Measurements from ENCODE around the gene PVR.
"Not testable (repeated sequence)": the region's sequence is repeated elsewhere in the genome, so short reads cannot be mapped to it uniquely, and the experiment has no call there.

Gene PVR

DNA sequence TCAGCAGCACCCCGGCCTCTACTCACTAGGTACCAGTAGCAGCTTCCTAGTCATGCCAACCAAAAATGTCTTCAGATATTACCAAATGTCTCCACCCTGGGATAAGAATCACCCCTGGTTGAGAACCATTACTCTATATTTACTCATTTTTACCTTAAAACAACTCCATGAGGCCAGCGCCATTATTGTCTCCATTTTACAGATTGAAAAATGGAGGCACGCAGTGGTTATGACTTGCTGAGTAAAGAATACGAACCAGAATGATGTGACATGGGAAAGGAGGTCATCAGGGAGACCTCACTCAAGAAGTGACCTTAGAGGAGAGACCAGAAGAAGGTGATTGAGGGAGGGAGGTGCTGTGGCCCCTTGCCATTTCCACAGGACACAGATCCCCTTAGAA lies 29.8 kb downstream of the PVR start:
- DNase-seq (ENCODE audit: low read depth): no peak

GRCh38 chr19:44675521-44675920 lies 31.8 kb downstream of the PVR start:
- DNase-seq (ENCODE audit: low read depth): no peak

DNA sequence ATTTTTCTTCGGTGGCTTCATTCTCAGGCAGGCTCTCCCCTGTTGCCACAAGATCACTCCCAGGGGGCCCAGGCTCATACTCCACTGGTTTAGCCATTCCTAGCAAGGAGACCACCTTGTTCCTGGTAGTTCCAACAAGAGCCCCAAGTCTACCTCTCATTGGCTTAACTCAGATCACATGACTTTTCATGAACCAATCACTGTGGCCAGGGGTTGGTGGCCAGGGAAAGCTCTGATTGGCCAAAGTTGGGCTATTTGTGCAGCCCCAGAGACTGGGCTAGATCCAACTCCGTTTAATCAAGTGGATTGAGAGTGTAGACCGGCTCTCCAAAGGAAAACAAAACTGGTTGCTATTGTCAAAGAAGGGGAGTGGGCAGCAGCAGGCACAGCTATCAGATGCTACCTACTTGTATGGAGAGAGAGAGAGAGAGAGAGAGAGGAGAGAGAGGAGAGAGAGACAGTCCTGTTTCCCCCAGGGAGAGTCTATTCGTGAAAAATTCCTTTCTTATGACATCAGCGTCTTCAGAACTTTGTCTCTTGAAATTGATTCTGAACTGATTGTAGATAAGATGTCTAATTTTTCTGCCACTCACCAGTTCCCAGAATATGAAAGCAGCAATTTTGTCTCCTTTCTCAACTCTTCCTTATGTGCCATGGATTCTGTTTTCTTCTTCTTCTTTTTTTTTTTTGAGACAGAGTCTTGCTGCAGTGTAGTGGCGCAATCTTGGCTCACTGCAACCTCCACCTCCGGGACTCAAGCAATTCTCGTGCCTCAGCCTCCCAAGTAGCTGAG lies 33.5 kb downstream of the PVR start:
- peak; percentile 66 for DNase-seq (ENCODE audit: low read depth)

DNA sequence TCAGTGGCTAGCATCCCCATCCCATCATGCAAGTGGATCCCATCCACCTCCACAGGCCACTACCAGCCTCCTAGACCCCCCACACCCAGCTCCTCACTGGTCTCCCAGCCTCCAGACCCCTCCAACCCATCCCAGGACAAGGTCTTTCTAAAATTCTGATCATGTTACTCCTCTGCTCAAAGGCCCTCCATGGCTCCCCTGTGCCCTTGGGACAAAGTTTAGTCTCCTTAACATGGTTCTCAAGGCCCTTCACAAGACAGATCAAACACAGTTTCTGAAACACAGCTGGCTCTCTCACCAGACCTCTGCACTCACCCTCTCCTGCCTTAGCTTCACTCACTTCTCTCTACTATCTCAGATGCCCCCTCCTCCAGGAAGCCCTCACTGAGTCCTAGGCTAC lies 36.8 kb downstream of the PVR start:
- no peak for DNase-seq (ENCODE audit: low read depth)

GRCh38 chr19:44681992-44682790 lies 38.5 kb downstream of the PVR start:
- no peak for DNase-seq (ENCODE audit: low read depth)

DNA sequence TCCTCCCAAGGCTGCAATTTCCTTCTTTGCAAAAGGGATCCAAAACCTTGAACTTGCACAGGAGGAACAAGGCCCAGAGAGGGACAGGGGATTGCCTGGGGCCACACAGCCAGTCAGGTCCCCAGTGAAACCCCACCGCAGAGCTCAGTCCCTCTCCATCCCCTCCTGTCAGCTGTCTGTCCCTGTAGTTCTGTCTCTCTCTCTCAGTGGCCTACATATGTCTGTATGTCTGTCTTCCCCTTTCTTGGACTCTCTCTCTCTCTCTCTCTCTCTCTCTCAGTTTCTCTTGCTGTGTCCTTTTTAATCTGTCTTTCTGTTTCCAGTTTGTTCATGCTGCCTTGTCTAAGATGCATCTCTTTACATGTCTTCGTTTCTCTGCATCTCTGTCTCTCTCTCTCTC lies 39.1 kb downstream of the PVR start:
- DNase-seq (ENCODE audit: low read depth): no peak

DNA sequence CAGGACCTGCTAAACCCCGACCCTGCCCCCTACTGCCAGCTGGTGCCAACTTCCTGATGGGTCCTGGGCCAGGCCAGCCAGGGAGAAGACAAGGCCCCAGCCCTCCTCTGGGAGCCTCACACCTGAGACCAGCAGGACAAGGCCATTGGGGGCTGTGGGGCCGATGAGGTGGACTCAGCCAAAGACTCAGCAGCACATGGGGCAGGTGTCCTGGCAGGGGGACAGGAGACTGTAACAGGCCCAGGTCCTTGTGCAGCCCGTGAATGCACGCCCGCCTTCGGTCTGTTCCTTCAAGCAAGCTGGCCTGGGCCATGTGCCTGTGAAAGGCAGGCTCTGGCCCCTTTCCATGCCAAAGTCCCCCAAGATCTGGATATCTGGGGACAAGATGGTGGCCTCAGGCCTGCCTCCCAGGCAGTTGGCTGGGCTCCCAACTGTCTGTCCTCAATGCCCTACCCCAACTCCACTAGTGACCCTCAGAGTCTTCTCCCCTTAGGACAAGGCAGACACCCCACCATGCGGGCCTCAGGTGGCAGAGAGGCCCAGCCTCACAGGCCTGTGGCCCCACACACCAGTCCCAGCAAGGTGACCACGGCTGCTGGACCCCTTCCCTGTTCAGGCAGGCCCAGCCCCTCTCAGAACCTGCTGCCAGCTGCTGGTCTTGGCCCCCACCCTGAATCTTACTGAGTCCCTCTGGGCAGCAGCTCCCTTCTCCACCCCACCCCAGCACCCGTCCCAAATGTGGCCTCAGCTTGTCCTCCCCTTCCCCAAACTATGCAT lies 39.9 kb downstream of the PVR start:
- DNase-seq (ENCODE audit: low read depth): no peak

GRCh38 chr19:44684396-44684795 lies 40.7 kb downstream of the PVR start:
- DNase-seq (ENCODE audit: low read depth): not testable (repeated sequence)

GRCh38 chr19:44684892-44685863 lies 41.5 kb downstream of the PVR start:
- peak; percentile 61 for DNase-seq (ENCODE audit: low read depth)

DNA sequence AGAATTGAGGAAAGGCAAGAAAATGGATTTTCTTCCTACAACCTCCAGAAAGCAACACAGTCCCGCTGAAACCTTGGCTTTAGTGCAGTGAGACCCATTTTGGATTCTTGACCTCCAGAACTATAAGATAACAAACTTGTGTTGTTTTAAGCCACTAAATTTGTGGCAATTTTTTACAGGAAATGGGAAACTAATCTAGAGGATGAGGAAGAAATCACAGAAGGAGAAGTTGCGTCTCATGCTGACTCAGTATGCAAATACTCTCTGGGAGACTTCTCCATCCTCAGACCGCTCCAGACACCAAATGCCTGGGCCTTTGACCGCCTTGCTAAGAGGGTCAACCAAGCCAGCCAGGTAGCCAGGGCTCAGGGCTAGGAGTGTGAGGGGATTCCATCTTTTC lies 42.2 kb downstream of the PVR start:
- DNase-seq (ENCODE audit: low read depth): no peak

GRCh38 chr19:44686896-44687295 lies 43.2 kb downstream of the PVR start:
- DNase-seq (ENCODE audit: low read depth): no peak

GRCh38 chr19:44687888-44688287 lies 44.2 kb downstream of the PVR start:
- no peak for DNase-seq (ENCODE audit: low read depth)

DNA sequence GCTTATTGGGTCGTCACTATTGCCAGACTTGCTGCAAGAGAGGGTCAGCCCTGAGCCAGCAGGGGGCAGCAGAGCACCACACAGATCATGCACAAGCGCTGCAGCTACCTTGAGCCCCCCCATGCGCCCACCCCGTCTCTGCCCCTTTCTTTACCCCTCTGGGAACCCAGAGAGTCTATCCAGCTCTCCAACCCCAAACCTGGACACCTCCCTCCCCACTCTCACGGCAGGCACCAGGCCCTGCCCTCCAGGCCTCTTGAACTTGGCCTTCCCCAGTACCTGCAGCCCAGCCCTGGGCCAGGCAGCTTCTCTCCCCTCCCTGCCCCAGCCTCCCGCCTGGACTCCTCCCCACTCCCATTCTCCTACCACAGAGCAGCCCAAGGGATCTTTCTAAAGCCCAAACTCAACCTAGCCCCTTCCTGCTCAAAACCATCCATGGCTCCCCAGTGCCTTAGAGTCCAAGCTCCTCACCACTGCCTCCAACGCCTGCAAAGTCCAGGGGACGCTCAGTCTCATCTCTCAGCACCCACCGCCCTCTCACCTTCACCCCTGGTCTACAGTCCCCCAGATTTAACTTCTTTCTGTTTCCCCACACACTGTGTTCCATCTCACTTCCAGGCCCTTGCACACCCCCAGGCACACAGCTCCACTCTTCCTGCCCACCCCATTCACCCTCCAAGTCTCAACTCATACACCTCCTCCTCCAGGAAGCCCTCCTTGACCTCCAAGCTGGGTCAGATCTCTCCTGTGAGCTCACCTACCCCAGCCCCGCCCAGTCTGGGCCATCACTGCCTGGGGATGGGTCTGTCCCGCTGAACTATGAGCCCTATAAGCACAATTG lies 45.8 kb downstream of the PVR start:
- no peak for DNase-seq (ENCODE audit: low read depth)

GRCh38 chr19:44690131-44690440 lies 46.4 kb downstream of the PVR start:
- no peak for DNase-seq (ENCODE audit: low read depth)

DNA sequence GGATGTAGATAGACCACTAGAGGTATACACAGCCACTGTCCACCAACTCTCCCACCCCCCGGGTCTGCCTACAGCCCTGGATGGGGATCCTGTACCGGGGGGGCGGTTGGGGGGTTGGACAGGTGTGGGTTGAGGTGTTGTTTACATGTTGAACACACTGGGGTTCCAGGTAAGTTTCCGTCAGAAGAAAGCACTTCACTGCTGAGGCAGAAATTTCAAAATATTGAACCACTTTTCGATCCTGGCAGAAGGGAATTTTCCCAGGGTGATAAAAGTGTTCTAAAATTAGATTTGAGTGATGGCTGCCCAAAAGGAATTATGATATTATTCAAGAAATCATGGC lies 48.6 kb downstream of the PVR start:
- no peak for DNase-seq (ENCODE audit: low read depth)

DNA sequence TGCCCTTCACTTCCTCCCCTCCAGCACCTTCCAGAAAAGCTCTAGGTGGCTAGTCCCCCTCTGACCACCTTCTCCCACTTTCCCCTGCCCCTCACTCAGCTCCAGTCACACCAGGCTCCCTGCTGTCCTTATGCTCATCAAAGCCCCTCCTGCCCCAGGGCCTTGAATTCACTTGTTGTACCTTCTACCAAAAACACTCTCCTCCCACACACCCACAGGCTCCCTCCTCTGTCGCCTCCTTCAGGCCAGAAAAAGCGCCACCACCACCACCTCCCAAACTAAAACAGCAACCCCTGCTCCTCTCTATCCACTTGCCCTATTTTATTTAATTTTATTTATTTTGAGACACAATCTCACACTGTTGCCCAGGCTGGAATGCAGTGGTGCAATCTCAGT lies 50.5 kb downstream of the PVR start:
- no peak for DNase-seq (ENCODE audit: low read depth)

DNA sequence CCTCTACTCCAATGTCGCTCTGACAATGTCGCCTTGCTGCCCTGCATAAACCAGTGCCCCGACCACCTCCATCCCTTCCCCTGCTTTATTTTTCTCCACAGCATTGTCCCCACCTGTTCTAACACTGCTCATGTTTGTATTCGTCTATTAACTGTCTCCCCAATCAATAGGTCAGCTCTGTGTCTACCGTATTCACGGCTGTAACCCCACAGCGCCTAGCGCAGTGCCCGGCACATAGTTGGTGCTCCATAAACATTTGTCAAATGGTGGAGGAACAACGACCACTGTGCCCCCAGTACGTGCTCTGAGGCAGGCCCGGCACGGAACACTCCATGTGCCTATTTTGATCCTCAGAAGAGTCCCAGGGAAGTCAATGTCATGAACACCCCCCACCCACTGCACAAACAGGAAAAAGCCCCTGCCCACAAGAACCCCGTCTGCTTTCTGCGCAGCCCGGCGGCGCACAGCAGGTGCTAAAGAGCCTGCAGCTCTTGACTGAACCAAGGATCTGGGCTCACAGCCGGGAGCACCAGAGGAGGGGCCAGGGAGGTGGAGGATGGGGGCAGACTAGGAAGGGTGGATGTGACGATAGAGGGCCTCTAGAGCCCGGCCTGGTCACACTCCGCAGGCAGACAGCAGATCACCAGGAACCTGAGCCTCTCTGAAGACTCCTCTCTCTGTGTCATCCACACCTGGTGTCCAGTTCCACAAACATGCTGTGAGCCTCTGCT lies 53.4 kb downstream of the PVR start:
- no peak for DNase-seq (ENCODE audit: low read depth)

DNA sequence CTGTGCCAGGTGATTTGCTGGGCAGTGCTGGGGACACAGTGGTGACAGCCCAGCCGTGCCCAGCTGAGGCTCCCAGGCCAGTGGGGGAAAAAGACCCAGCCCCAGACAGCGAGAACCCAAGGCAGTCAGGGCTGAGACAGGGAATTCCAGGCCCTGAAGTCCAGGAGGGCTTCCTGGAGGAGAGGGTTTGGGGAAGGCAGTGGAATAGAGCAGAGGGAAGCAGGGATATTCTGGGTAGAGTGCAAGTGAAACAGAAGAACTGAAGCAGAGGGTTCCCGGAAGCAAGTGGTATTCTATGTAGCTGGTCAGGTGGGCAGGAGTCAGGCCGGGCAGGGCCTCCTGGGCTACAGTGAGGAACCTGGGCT lies 53.9 kb downstream of the PVR start:
- DNase-seq (ENCODE audit: low read depth): no peak

DNA sequence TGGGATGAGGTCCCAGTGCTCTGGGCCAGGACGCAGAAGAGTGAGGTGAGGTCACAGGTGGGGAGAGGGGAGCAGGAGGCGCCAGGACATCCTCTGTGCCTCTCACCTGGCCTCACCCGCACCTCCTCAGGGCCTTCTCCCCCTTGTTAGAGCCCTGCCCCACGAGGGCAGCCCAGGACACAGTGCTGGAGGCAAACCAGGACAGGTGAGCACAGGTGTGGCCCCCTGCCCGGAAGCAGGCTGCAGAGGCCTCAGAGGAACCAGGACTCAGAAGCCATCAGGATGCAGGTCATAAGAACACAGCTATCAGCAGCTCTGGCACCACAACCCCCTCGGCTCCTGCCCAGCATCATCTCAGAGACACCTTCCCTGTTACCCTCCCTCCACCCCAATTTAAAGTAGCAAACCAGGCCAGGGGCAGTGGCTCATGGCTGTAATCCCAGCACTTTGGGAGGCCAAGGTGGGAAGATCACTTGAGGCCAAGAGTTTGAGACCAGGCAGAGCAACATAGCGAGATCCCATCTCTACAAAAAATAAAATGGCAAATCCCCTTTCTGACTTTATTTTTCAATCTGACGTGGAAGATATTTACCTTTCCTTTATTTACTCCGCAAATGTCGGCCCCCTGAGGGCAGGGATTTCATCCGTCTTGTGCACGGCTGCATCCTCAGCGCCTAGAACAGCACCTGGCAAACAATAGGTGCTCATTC lies 54.9 kb downstream of the PVR start, which contains the start of gene CEACAM16:
Gene CEACAM16, plus strand, starts transcription at position 660 of the 710 bp plus-strand sequence. CDS start 2,306 bp downstream, outside the sequence.
- DNase-seq (ENCODE audit: low read depth): no peak

Data from HS-5 (cell line).